ENCODE measurements around the gene DCC. TPM values are rescaled to one million over a fixed set of nuclear protein-coding genes. Genes with fewer than 3 reads are reported as not detected.
A peak's percentile ranks its signal among the peaks of the same experiment; 100 is the strongest.
"Not testable (repeated sequence)": the region's sequence is repeated elsewhere in the genome, so short reads cannot be mapped to it uniquely, and the experiment has no call there.

DCC gene
- total and polyA plus RNA-seq, 2 donors (not counting 1 experiment from before 2014, with no cell fraction given): 0.14 TPM; not detected in 1

GRCh38 chr18:53458268-53458667 lies 1118.3 kb downstream of the DCC start:
- no peak overlapping the region for H3K4me2 ChIP-seq (ENCODE audit: extremely low read depth, insufficient read depth, low read length)
- no peak overlapping the region for H3K4me3 ChIP-seq (replicated peaks in 1 of 4; ENCODE audit: control extremely low read depth in 1 of 4, insufficient read depth in 1 of 4, low read depth in 3 of 4, low read length in 4 of 4)
- TF ChIP-seq CTCF (conservative IDR thresholded peaks at IDR 0.05 in 1 of 2, IDR thresholded peaks at IDR 0.05 in 1 of 2; ENCODE audit: low read depth in 1 of 2, low read length in 2 of 2) (no peak), EZH2 (IDR thresholded peaks at IDR 0.05; ENCODE audit: low read length, missing control alignments) (no peak)
- no peaks in the 10 kb centered on the region for H4K20me1 ChIP-seq (ENCODE audit: control insufficient read depth, extremely low read depth, insufficient read depth, low read length)
- no peak overlapping the region for H3K9ac ChIP-seq (ENCODE audit: insufficient read depth, low read length)
- no peak for DNase-seq (ENCODE audit: low read depth in 2 of 2)
- H3K36me3 ChIP-seq (ENCODE audit: control insufficient read depth, insufficient read depth, low read length): no peaks in the 10 kb centered on the region
- no peaks in the 10 kb centered on the region for H3K9me3 ChIP-seq (ENCODE audit: control insufficient read depth, insufficient read depth, low read depth, low read length)
- H3K4me1 ChIP-seq (ENCODE audit: control insufficient read depth, extremely low read depth, insufficient read depth, low read length): no peaks in the 10 kb centered on the region
- H3K27ac ChIP-seq (ENCODE audit: insufficient read depth, low read length): no peak overlapping the region
- no peaks in the 10 kb centered on the region for H3K27me3 ChIP-seq (ENCODE audit: control insufficient read depth, insufficient read depth, low read length)
- no peak overlapping the region for H2AFZ ChIP-seq (ENCODE audit: low read length)
- H3K79me2 ChIP-seq (ENCODE audit: control insufficient read depth, insufficient read depth, low read length): no peaks in the 10 kb centered on the region

- Histone ChIP-seq H2AFZ (ENCODE audit: low read length) (no peak overlapping the region), H3K4me1 (ENCODE audit: control insufficient read depth, extremely low read depth, insufficient read depth, low read length) (no peaks in the 10 kb centered on the region), H3K27me3 (ENCODE audit: control insufficient read depth, insufficient read depth, low read length) (no peaks in the 10 kb centered on the region), H3K9ac (ENCODE audit: insufficient read depth, low read length) (no peak overlapping the region), H3K9me3 (ENCODE audit: control insufficient read depth, insufficient read depth, low read depth, low read length) (no peaks in the 10 kb centered on the region), H3K4me3 (replicated peaks in 1 of 4; ENCODE audit: control extremely low read depth in 1 of 4, insufficient read depth in 1 of 4, low read depth in 3 of 4, low read length in 4 of 4) (no peak overlapping the region), H3K4me2 (ENCODE audit: extremely low read depth, insufficient read depth, low read length) (no peak overlapping the region), H3K27ac (ENCODE audit: insufficient read depth, low read length) (no peak overlapping the region), H3K79me2 (ENCODE audit: control insufficient read depth, insufficient read depth, low read length) (no peaks in the 10 kb centered on the region), H3K36me3 (ENCODE audit: control insufficient read depth, insufficient read depth, low read length) (no peaks in the 10 kb centered on the region), H4K20me1 (ENCODE audit: control insufficient read depth, extremely low read depth, insufficient read depth, low read length) (no peaks in the 10 kb centered on the region)
- DNase-seq (ENCODE audit: low read depth in 2 of 2): peak in 1 of 2 donors; percentile 14
- TF ChIP-seq EZH2 (IDR thresholded peaks at IDR 0.05; ENCODE audit: low read length, missing control alignments) (no peak), CTCF (conservative IDR thresholded peaks at IDR 0.05 in 1 of 2, IDR thresholded peaks at IDR 0.05 in 1 of 2; ENCODE audit: low read depth in 1 of 2, low read length in 2 of 2) (no peak)
Measured at GRCh38 chr18:53458944-53459580, 1119.1 kb downstream of the DCC start.

- Histone ChIP-seq H2AFZ (ENCODE audit: low read length) (no peak overlapping the region), H3K4me3 (replicated peaks in 1 of 4; ENCODE audit: control extremely low read depth in 1 of 4, insufficient read depth in 1 of 4, low read depth in 3 of 4, low read length in 4 of 4) (no peak overlapping the region), H3K4me1 (ENCODE audit: control insufficient read depth, extremely low read depth, insufficient read depth, low read length) (no peaks in the 10 kb centered on the region), H3K9ac (ENCODE audit: insufficient read depth, low read length) (no peak overlapping the region), H3K36me3 (ENCODE audit: control insufficient read depth, insufficient read depth, low read length) (no peaks in the 10 kb centered on the region), H3K79me2 (ENCODE audit: control insufficient read depth, insufficient read depth, low read length) (no peaks in the 10 kb centered on the region), H3K4me2 (ENCODE audit: extremely low read depth, insufficient read depth, low read length) (no peak overlapping the region), H3K27ac (ENCODE audit: insufficient read depth, low read length) (no peak overlapping the region), H4K20me1 (ENCODE audit: control insufficient read depth, extremely low read depth, insufficient read depth, low read length) (no peaks in the 10 kb centered on the region), H3K27me3 (ENCODE audit: control insufficient read depth, insufficient read depth, low read length) (no peaks in the 10 kb centered on the region), H3K9me3 (ENCODE audit: control insufficient read depth, insufficient read depth, low read depth, low read length) (no peaks in the 10 kb centered on the region)
- no peak for TF ChIP-seq EZH2 (IDR thresholded peaks at IDR 0.05; ENCODE audit: low read length, missing control alignments)
- TF ChIP-seq CTCF (conservative IDR thresholded peaks at IDR 0.05 in 1 of 2, IDR thresholded peaks at IDR 0.05 in 1 of 2; ENCODE audit: low read depth in 1 of 2, low read length in 2 of 2): no peak
- DNase-seq (ENCODE audit: low read depth in 2 of 2): no peak
Measured at GRCh38 chr18:53467756-53468155, 1127.8 kb downstream of the DCC start.

- not testable (repeated sequence) for H3K9me3 ChIP-seq (ENCODE audit: control insufficient read depth, insufficient read depth, low read depth, low read length); H3K27ac ChIP-seq (ENCODE audit: insufficient read depth, low read length); H3K79me2 ChIP-seq (ENCODE audit: control insufficient read depth, insufficient read depth, low read length); H3K4me2 ChIP-seq (ENCODE audit: extremely low read depth, insufficient read depth, low read length); DNase-seq (ENCODE audit: low read depth in 2 of 2); H3K36me3 ChIP-seq (ENCODE audit: control insufficient read depth, insufficient read depth, low read length); H3K27me3 ChIP-seq (ENCODE audit: control insufficient read depth, insufficient read depth, low read length); H3K4me3 ChIP-seq (replicated peaks in 1 of 4; ENCODE audit: control extremely low read depth in 1 of 4, insufficient read depth in 1 of 4, low read depth in 3 of 4, low read length in 4 of 4); H3K9ac ChIP-seq (ENCODE audit: insufficient read depth, low read length); H3K4me1 ChIP-seq (ENCODE audit: control insufficient read depth, extremely low read depth, insufficient read depth, low read length); H2AFZ ChIP-seq (ENCODE audit: low read length); H4K20me1 ChIP-seq (ENCODE audit: control insufficient read depth, extremely low read depth, insufficient read depth, low read length)
Measured at GRCh38 chr18:53468173-53468572, 1128.2 kb downstream of the DCC start.

Measured in fibroblast of lung (primary cell).